MM.1S (cell line): ENCODE data around the gene PDXK.
"Not testable (repeated sequence)": the region's sequence is repeated elsewhere in the genome, so short reads cannot be mapped to it uniquely, and the experiment has no call there.

Experiments used
- DNase-seq: peaks from one replicate; pipeline ENCODE4 v3.0.0-alpha.2; 2015
- H2AFZ ChIP-seq: fragments of 300-600 bp; sonication (generic); 2 replicates; pipeline ENCODE4 v1.6.0; 2016; ENCODE audit warnings: antibody characterized with exemption, low read length
- H3F3A ChIP-seq: fragments of 300-600 bp; sonication (generic); 2 replicates; pipeline ENCODE4 v1.6.1; 2016; ENCODE audit warnings: mild to moderate bottlenecking, antibody characterized with exemption, low read length, moderate library complexity, mixed read lengths; ENCODE audit not compliant: insufficient read depth
- H3K27ac ChIP-seq: fragments of 300-600 bp; sonication (generic); 2 replicates; pipeline ENCODE4 v1.5.1; 2016; ENCODE audit warnings: mild to moderate bottlenecking, low read length
- H3K27me3 ChIP-seq: fragments of 300-600 bp; sonication (generic); replicated peaks from 2 replicates; pipeline ENCODE4 v1.6.0; 2016; ENCODE audit warnings: low read length; ENCODE audit not compliant: insufficient read depth
- H3K36me3 ChIP-seq: fragments of 300-600 bp; sonication (generic); replicated peaks from 2 replicates; pipeline ENCODE4 v1.6.1; 2016; ENCODE audit warnings: mild to moderate bottlenecking, low read length, mixed read lengths; ENCODE audit not compliant: insufficient read depth
- H3K4me1 ChIP-seq: fragments of 300-600 bp; sonication (generic); 2 replicates; pipeline ENCODE4 v1.6.1; 2016; ENCODE audit warnings: low read length, mixed read lengths
- H3K4me2 ChIP-seq: fragments of 300-600 bp; sonication (generic); 2 replicates; pipeline ENCODE4 v1.6.0; 2016; ENCODE audit warnings: low read depth, low read length
- H3K4me3 ChIP-seq: fragments of 300-600 bp; sonication (generic); 2 replicates; pipeline ENCODE4 v1.5.1; 2016; ENCODE audit warnings: low read length, mixed read lengths
- H3K79me2 ChIP-seq: fragments of 300-600 bp; sonication (generic); 2 replicates; pipeline ENCODE4 v1.6.1; 2016; ENCODE audit warnings: mixed run types, low read length, mixed read lengths
- H3K9ac ChIP-seq: fragments of 300-600 bp; sonication (generic); 2 replicates; pipeline ENCODE4 v1.6.1; 2016; ENCODE audit warnings: low read length, mixed read lengths
- H3K9me2 ChIP-seq: fragments of 300-600 bp; sonication (generic); replicated peaks from 2 replicates; pipeline ENCODE4 v1.6.1; 2016; ENCODE audit warnings: mild to moderate bottlenecking, low read length, mixed read lengths; ENCODE audit not compliant: insufficient read depth
- H3K9me3 ChIP-seq: fragments of 300-600 bp; sonication (generic); replicated peaks from 2 replicates; pipeline ENCODE4 v1.6.1; 2016; ENCODE audit warnings: mild to moderate bottlenecking, low read length, mixed read lengths; ENCODE audit not compliant: insufficient read depth
- H4K20me1 ChIP-seq: fragments of 300-600 bp; sonication (generic); 2 replicates; pipeline ENCODE4 v1.6.1; 2016; ENCODE audit warnings: mild to moderate bottlenecking, low read length, moderate library complexity, mixed read lengths; ENCODE audit not compliant: insufficient read depth
- CTCF ChIP-seq: fragments of 300-600 bp; sonication (generic); IDR thresholded peaks from 2 replicates; pipeline ENCODE4 v1.5.1; 2016; ENCODE audit warnings: antibody characterized with exemption, low read length, mixed read lengths
- EZH2 ChIP-seq: fragments of 300-600 bp; sonication (generic); optimal IDR thresholded peaks from 2 replicates; pipeline ENCODE3; 2017; ENCODE audit warnings: low read depth, mild to moderate bottlenecking, antibody characterized with exemption, low read length, mixed read lengths
- EZH2phosphoT487 ChIP-seq: fragments of 300-600 bp; sonication (generic); IDR thresholded peaks from 2 replicates; pipeline ENCODE4 v1.6.1; 2018; ENCODE audit warnings: antibody characterized with exemption, low read length

PDXK gene

GRCh38 chr21:43712268-43712942, 6.5 kb upstream of the PDXK start:
- H3K79me2 ChIP-seq, result no peaks in the 10 kb centered on the region
- no peaks in the 10 kb centered on the region for H4K20me1 ChIP-seq
- no peaks in the 10 kb centered on the region for H3K9me3 ChIP-seq
- no peaks in the 10 kb centered on the region for H3K27me3 ChIP-seq
- no peak overlapping the region for H3K4me2 ChIP-seq
- H3K4me1 ChIP-seq, result peaks cover 15% of the 10 kb centered on the region
- TF ChIP-seq CTCF, result no peak
- TF ChIP-seq EZH2, result no peak
- no peak for TF ChIP-seq EZH2phosphoT487
- H3K9ac ChIP-seq, result no peak overlapping the region
- no peaks in the 10 kb centered on the region for H3K36me3 ChIP-seq
- no peaks in the 10 kb centered on the region for H3K9me2 ChIP-seq
- no peak for DNase-seq
- no peak overlapping the region for H3K27ac ChIP-seq
- no peak overlapping the region for H2AFZ ChIP-seq
- H3F3A ChIP-seq, result peaks cover 18% of the 10 kb centered on the region
- no peak overlapping the region for H3K4me3 ChIP-seq

- DNase-seq, H3K79me2 ChIP-seq, H3K9me3 ChIP-seq, H2AFZ ChIP-seq, H3K36me3 ChIP-seq, H3K9ac ChIP-seq, H3K9me2 ChIP-seq, H3K4me2 ChIP-seq, H4K20me1 ChIP-seq, H3K27me3 ChIP-seq, H3K4me3 ChIP-seq, H3K27ac ChIP-seq: not testable (repeated sequence)
- peaks cover 21% of the 10 kb centered on the region for H3K4me1 ChIP-seq
- H3F3A ChIP-seq, result peaks cover 24% of the 10 kb centered on the region
Measured at GRCh38 chr21:43713123-43713522, 5.8 kb upstream of the PDXK start.

GRCh38 chr21:43716376-43717165, 2.4 kb upstream of the PDXK start:
- Histone ChIP-seq H3K9me2 (no peaks in the 10 kb centered on the region), H3K4me2 (peak overlapping the region; percentile 53), H3K4me1 (peaks cover 39% of the 10 kb centered on the region), H3K27ac (peak overlapping the region; percentile 86), H3K9ac (peak overlapping the region; percentile 56), H3K27me3 (no peaks in the 10 kb centered on the region), H4K20me1 (peaks cover 16% of the 10 kb centered on the region), H2AFZ (peak overlapping the region; percentile 12), H3K79me2 (peaks cover 25% of the 10 kb centered on the region), H3F3A (peaks cover 30% of the 10 kb centered on the region), H3K4me3 (no peak overlapping the region), H3K9me3 (no peaks in the 10 kb centered on the region), H3K36me3 (no peaks in the 10 kb centered on the region)
- TF ChIP-seq EZH2 (no peak), EZH2phosphoT487 (no peak), CTCF (no peak)
- DNase-seq, result peak; percentile 97
